GM06990 (cell line): ENCODE results near the gene WDR54.

Experiments used
- DNase-seq: peaks from one replicate; pipeline ENCODE4 v3.0.0-alpha.2; 2011; ENCODE audit not compliant: insufficient read length; ENCODE audit errors: extremely low read depth
- H3K27me3 ChIP-seq: replicated peaks from 2 replicates; pipeline ENCODE4 v1.6.0; 2011; ENCODE audit warnings: low read length; ENCODE audit not compliant: control insufficient read depth, insufficient read depth
- H3K36me3 ChIP-seq: 2 replicates; pipeline ENCODE4 v1.5.1; 2011; ENCODE audit warnings: low read length; ENCODE audit not compliant: control insufficient read depth, insufficient read depth
- H3K4me3 ChIP-seq: replicated peaks from 2 replicates; pipeline ENCODE4 v1.5.1; 2011; ENCODE audit warnings: low read depth, mild to moderate bottlenecking, control low read depth, low read length
- TF ChIP-seq, protein P1 (sequence below): IDR thresholded peaks from 2 replicates; pipeline ENCODE4 v1.5.1; 2011; ENCODE audit warnings: low read length, control low read depth, mild to moderate bottlenecking, inconsistent platforms; ENCODE audit not compliant: insufficient read depth, poor library complexity, severe bottlenecking

The WDR54 gene

DNA sequence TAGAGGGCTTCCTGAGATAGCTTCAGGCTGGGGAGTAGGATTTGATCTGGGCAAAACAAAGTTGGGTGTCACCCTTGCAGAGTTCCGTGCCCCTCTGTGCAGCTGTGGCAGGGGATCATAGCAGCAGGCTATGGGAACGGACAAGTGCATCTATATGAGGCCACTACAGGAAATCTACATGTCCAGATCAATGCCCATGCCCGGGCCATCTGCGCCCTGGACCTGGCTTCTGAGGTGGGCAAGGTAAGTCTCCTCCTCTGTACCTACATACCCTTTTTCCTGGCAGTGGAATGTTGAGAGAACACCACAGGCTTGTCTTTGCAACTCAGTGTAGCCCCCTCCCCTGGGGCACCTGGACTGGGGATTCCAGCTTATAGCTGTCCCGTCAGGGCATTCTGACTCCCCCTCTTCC lies 3.5 kb downstream of the WDR54 start:
- no peaks in the 10 kb centered on the region for H3K27me3 ChIP-seq
- H3K36me3 ChIP-seq = peaks cover 8% of the 10 kb centered on the region
- TF ChIP-seq, protein P1, sequence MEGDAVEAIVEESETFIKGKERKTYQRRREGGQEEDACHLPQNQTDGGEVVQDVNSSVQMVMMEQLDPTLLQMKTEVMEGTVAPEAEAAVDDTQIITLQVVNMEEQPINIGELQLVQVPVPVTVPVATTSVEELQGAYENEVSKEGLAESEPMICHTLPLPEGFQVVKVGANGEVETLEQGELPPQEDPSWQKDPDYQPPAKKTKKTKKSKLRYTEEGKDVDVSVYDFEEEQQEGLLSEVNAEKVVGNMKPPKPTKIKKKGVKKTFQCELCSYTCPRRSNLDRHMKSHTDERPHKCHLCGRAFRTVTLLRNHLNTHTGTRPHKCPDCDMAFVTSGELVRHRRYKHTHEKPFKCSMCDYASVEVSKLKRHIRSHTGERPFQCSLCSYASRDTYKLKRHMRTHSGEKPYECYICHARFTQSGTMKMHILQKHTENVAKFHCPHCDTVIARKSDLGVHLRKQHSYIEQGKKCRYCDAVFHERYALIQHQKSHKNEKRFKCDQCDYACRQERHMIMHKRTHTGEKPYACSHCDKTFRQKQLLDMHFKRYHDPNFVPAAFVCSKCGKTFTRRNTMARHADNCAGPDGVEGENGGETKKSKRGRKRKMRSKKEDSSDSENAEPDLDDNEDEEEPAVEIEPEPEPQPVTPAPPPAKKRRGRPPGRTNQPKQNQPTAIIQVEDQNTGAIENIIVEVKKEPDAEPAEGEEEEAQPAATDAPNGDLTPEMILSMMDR = no peak
- no peak for DNase-seq
- no peak overlapping the region for H3K4me3 ChIP-seq

DNA sequence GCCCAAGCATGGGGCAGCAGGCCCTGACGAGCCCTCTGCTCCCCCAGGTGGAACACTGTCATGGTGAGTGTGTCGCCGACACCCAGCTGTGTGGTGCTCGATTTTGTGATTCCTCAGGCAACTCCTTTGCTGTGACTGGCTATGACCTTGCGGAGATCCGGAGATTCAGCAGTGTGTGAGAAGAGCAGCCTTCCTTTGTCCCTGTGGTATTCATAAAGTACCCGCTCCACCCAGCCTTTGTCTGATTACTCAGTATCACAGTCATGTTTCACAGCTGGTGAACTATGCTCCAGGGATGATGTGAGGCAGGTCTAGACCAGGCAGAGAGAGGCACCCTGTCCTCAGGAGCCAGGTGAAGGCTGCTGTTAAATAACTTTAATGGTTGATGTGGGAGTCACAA lies 4.0 kb downstream of the WDR54 start:
- Histone ChIP-seq H3K36me3 (peaks cover 8% of the 10 kb centered on the region), H3K27me3 (no peaks in the 10 kb centered on the region), H3K4me3 (no peak overlapping the region)
- DNase-seq = no peak
- TF ChIP-seq, protein P1 = no peak

DNA sequence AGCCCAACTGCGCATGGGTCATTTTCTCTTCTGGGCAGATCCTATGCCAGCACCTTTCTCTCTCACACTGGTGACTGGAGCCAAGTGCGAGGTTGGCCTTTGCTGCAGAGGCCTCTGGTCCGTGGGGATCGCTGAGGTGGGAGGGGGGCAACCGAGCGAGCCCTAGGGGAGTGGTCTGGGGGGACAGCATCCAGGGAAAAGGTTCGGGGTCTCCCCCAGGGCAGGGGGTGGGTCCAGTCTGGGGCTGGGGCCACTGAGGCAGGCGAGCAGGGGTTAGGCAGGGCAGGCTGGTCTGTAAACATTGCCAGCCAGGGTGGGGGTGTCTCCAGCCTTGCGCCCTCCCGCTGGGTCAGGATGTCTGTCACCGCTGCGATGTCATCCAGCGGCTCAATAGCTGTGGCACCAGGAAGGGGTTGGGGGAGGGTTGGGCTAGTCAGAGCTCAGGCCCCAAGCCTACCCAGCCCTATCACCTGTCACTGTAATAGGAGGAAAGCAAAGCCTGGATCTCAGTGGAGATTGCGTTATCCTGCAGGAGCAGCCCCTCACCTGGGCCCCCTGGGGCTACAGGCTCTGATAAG lies 4.7 kb downstream of the WDR54 start:
- TF ChIP-seq, protein P1 = no peak
- Histone ChIP-seq H3K4me3 (no peak overlapping the region), H3K27me3 (no peaks in the 10 kb centered on the region), H3K36me3 (peaks cover 8% of the 10 kb centered on the region)
- DNase-seq = no peak

DNA sequence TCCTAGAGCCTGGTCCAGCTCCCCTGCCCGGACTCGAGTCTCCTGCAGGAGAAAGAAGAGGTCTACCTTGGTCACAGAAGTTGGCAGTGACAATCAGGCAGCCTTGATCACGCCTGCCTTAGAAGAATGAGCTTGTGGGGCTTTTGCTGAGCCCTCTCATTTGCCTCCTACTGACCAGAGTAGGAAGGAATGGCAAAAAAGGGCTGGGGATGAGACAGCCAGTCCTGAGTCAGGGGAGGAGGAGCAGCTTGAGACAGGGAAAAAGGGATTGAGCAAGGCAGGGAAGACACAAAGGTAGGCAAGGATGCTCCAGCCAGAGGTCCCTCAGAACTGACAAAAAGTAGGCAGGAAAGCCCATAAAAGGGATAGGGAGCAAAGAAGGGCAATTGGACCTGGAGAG lies 6.0 kb downstream of the WDR54 start:
- TF ChIP-seq, protein P1 = no peak
- no peaks in the 10 kb centered on the region for H3K27me3 ChIP-seq
- no peak for DNase-seq
- H3K4me3 ChIP-seq = no peak overlapping the region
- peaks cover 8% of the 10 kb centered on the region for H3K36me3 ChIP-seq

DNA sequence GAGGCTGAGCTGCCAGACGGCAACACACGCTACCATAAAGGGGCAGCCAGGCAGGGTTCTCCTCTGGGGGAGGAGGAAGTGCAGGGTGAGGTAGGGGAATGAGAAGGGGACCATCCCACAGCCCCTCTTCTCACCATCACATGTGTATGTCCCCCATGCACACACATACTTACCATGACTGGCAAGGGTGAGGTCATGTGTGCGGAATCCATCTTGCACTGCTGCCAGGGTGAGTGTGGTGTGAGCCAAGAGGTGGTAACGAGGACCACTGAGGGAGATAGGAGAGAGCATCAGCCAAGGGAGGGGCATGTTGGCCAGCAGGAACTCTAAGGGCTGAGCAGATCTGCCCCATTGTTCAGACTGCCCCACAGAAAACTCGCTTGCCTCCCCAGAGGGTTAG lies 7.1 kb downstream of the WDR54 start:
- no peaks in the 10 kb centered on the region for H3K27me3 ChIP-seq
- no peak overlapping the region for H3K4me3 ChIP-seq
- no peak for DNase-seq
- TF ChIP-seq, protein P1 = no peak
- peaks cover 8% of the 10 kb centered on the region for H3K36me3 ChIP-seq
